ENCODE measurements around the gene RABGAP1L.

- no peak for TF ChIP-seq POLR2AphosphoS5 (IDR thresholded peaks at IDR 0.05)
- no peak for TF ChIP-seq CTCF (IDR thresholded peaks at IDR 0.05)
Measured at GRCh38 chr1:174215766-174216165, 56.4 kb downstream of the RABGAP1L start.
